ENCODE measurements around the gene TMBIM6.
A peak's percentile ranks its signal among the peaks of the same experiment; 100 is the strongest.

TMBIM6 gene

GRCh38 chr12:49748800-49749199 is 7.4 kb downstream of the TMBIM6 start:
- H3K9me3 ChIP-seq (ENCODE audit: control insufficient read depth, insufficient read depth, low read depth, low read length): no peaks in the 10 kb centered on the region
- no peak overlapping the region for H3K27ac ChIP-seq (ENCODE audit: extremely low read depth, low read depth, low read length)
- H3K4me3 ChIP-seq (ENCODE audit: low read depth, low read length): no peak overlapping the region
- H3K4me1 ChIP-seq (ENCODE audit: control insufficient read depth, insufficient read depth, low read length): peaks cover 35% of the 10 kb centered on the region
- peaks cover 28 to 33% of the 10 kb centered on the region in 2 experiments for H3K36me3 ChIP-seq (ENCODE audit: control insufficient read depth in 2 of 2, insufficient read depth in 1 of 2, low read length in 2 of 2)
- peak; percentile 50; the same call in 1 of the 2 replicates for TF ChIP-seq PRDM6 (tag by site-specific recombination; IDR thresholded peaks at IDR 0.05)
- no peak for TF ChIP-seq EGR2 (tag by site-specific recombination; IDR thresholded peaks at IDR 0.05; ENCODE audit: low read depth)
- TF ChIP-seq ZNF19 (tag by site-specific recombination; IDR thresholded peaks at IDR 0.05; ENCODE audit: low read depth): no peak
- TF ChIP-seq IKZF3 (tag by site-specific recombination; IDR thresholded peaks at IDR 0.05): no peak
- ChIA-PET CTCF (interaction anchor here (0.7 to 2.7 kb wide), 5 partner anchors 14 to 103 kb away, joined by 3 to 17 read pairs (median 3); no protein-coding TSS in a partner anchor), POLR2A (interaction anchor here (0.6 to 2.0 kb wide), 2 partner anchors 9 to 34 kb away, joined by 3 to 6 read pairs; no protein-coding TSS in a partner anchor)

- peaks cover 31% of the 10 kb centered on the region for H3K4me1 ChIP-seq (ENCODE audit: control insufficient read depth, insufficient read depth, low read length)
- H3K27ac ChIP-seq (ENCODE audit: extremely low read depth, low read depth, low read length): peak overlapping the region; percentile 67
- peaks cover 35 to 41% of the 10 kb centered on the region in 2 experiments for H3K36me3 ChIP-seq (ENCODE audit: control insufficient read depth in 2 of 2, insufficient read depth in 1 of 2, low read length in 2 of 2)
- ChIA-PET POLR2A (interaction anchor here (1.8 kb wide), 1 partner anchor 9 kb away, joined by 13 read pairs; the partner anchor contains the start of gene TMBIM6), CTCF (interaction anchor here (0.5 to 2.7 kb wide), 6 partner anchors 9 to 236 kb away, joined by 3 to 17 read pairs (median 6); partner anchors contain the start of gene TMBIM6)
- H3K9me3 ChIP-seq (ENCODE audit: control insufficient read depth, insufficient read depth, low read depth, low read length): no peaks in the 10 kb centered on the region
- no peak overlapping the region for H3K4me3 ChIP-seq (ENCODE audit: low read depth, low read length)
- TF ChIP-seq TRIM28 (IDR thresholded peaks at IDR 0.05; ENCODE audit: borderline replicate concordance, low read length) (peak; percentile 62; the same call in 1 of the 2 replicates), REST (tag by site-specific recombination; IDR thresholded peaks at IDR 0.05) (peak; percentile 87), ZNF24 (tag by site-specific recombination; IDR thresholded peaks at IDR 0.05) (peak; percentile 36; the same call in 1 of the 2 replicates), ZFP69B (tag by site-specific recombination; IDR thresholded peaks at IDR 0.05) (peak; percentile 68; the same call in 1 of the 2 replicates), ZNF600 (tag by site-specific recombination; IDR thresholded peaks at IDR 0.05) (peak; percentile 95), YY2 (tag by site-specific recombination; IDR thresholded peaks at IDR 0.05) (peak; percentile 24; the same call in 1 of the 2 replicates), ZBTB44 (tag by site-specific recombination; IDR thresholded peaks at IDR 0.05) (peak; percentile 84), PRDM4 (tag by site-specific recombination; IDR thresholded peaks at IDR 0.05) (peak; percentile 35; the same call in 1 of the 2 replicates), ZNF341 (tag by site-specific recombination; IDR thresholded peaks at IDR 0.05; ENCODE audit: low read depth) (no peak), ZNF558 (tag by site-specific recombination; IDR thresholded peaks at IDR 0.05) (0 out of 2 replicates have a peak, but pooled peaks have one; percentile 14), ZNF211 (tag by site-specific recombination; IDR thresholded peaks at IDR 0.05; ENCODE audit: low read depth) (no peak), ZNF610 (tag by site-specific recombination; IDR thresholded peaks at IDR 0.05; ENCODE audit: borderline replicate concordance) (0 out of 2 replicates have a peak, but pooled peaks have one; percentile 28), KLF16 (tag by site-specific recombination; IDR thresholded peaks at IDR 0.05) (peak; percentile 14; the same call in 1 of the 2 replicates), ZBTB17 (tag by site-specific recombination; IDR thresholded peaks at IDR 0.05) (peak; percentile 85), SCRT2 (tag by site-specific recombination; IDR thresholded peaks at IDR 0.05) (peak; percentile 70), SP7 (tag by site-specific recombination; IDR thresholded peaks at IDR 0.05) (peak; percentile 69), ZEB2 (tag by site-specific recombination; IDR thresholded peaks at IDR 0.05) (peak; percentile 70), ZNF404 (tag by site-specific recombination; IDR thresholded peaks at IDR 0.05) (no peak)
Measured at GRCh38 chr12:49750027-49750995, 9.0 kb downstream of the TMBIM6 start.
